Stimulated activated CD8-positive, alpha-beta memory T cell treated with anti-CD3 and anti-CD28 coated beads, Interleukin-4, amount 100 ng/mL, for 48 hours (primary cell): ENCODE results near the gene MIA.
"Not testable (repeated sequence)": the region's sequence is repeated elsewhere in the genome, so short reads cannot be mapped to it uniquely, and the experiment has no call there.

Source experiments
- DNase-seq: peaks from one replicate; pipeline ENCODE4 v3.0.0-alpha.2; 2020

Gene MIA

GRCh38 chr19:40774916-40775631 is at the start of gene MIA:
Gene MIA, plus strand, starts transcription at chr19:40775521. Its CDS starts 22 bp downstream, at chr19:40775543.
- DNase-seq = no peak

GRCh38 chr19:40726279-40726678 is 49.0 kb upstream of the MIA start:
- no peak for DNase-seq

- not testable (repeated sequence) for DNase-seq
Observed at GRCh38 chr19:40730065-40730464, 45.3 kb upstream of the MIA start.

- not testable (repeated sequence) for DNase-seq
Observed at GRCh38 chr19:40732304-40732703, 43.0 kb upstream of the MIA start.

- no peak for DNase-seq
Observed at GRCh38 chr19:40733149-40733548, 42.2 kb upstream of the MIA start.

- DNase-seq = no peak
Observed at GRCh38 chr19:40735013-40735771, 40.1 kb upstream of the MIA start.

- no peak for DNase-seq
Observed at GRCh38 chr19:40736661-40737060, 38.7 kb upstream of the MIA start.

GRCh38 chr19:40737102-40737644 is 38.1 kb upstream of the MIA start:
- DNase-seq = no peak

- DNase-seq = no peak
Observed at GRCh38 chr19:40739030-40739839, 36.1 kb upstream of the MIA start.

GRCh38 chr19:40739871-40740703 is 35.2 kb upstream of the MIA start:
- DNase-seq = no peak

GRCh38 chr19:40740747-40741146 is 34.6 kb upstream of the MIA start:
- DNase-seq = no peak

- DNase-seq = no peak
Observed at GRCh38 chr19:40741527-40742390, 33.6 kb upstream of the MIA start.

GRCh38 chr19:40742477-40742876 is 32.8 kb upstream of the MIA start:
- no peak for DNase-seq

GRCh38 chr19:40742886-40743285 is 32.4 kb upstream of the MIA start:
- DNase-seq = no peak

GRCh38 chr19:40743926-40744325 is 31.4 kb upstream of the MIA start:
- no peak for DNase-seq

- peak; percentile 62 for DNase-seq
Observed at GRCh38 chr19:40744554-40745401, 30.5 kb upstream of the MIA start.

GRCh38 chr19:40745402-40745780 is 29.9 kb upstream of the MIA start:
- no peak for DNase-seq

GRCh38 chr19:40747536-40747935 is 27.8 kb upstream of the MIA start:
- DNase-seq = no peak

GRCh38 chr19:40750058-40750873 is 25.1 kb upstream of the MIA start, which contains the start of gene ACTMAP:
Gene ACTMAP, minus strand, starts transcription at chr19:40750477. Its CDS starts 674 bp downstream, at chr19:40749803.
- DNase-seq = peak; percentile 100
